HG03135 (cell line): ENCODE data around the gene FOXF2.

Experiments used
- ATAC-seq: cut with Tn5 transposase; IDR thresholded peaks from one replicate; pipeline ENCODE4 v1.9.1; 2021; ENCODE audit warnings: mild to moderate bottlenecking, moderate library complexity; ENCODE audit not compliant: unreplicated experiment

The FOXF2 gene

GRCh38 chr6:1390133-1390945 lies 963 bp downstream of the FOXF2 start:
- no peak for ATAC-seq

GRCh38 chr6:1390946-1391799 lies 1.8 kb downstream of the FOXF2 start:
- ATAC-seq = no peak

- ATAC-seq = no peak
Observed at GRCh38 chr6:1391800-1392309, 2.5 kb downstream of the FOXF2 start.

- ATAC-seq = no peak
Observed at GRCh38 chr6:1392813-1393640, 3.7 kb downstream of the FOXF2 start.

GRCh38 chr6:1393641-1394283 lies 4.4 kb downstream of the FOXF2 start:
- no peak for ATAC-seq

GRCh38 chr6:1394514-1395463 lies 5.4 kb downstream of the FOXF2 start:
- no peak for ATAC-seq

GRCh38 chr6:1395506-1395905 lies 6.1 kb downstream of the FOXF2 start:
- no peak for ATAC-seq

- ATAC-seq = no peak
Observed at GRCh38 chr6:1395941-1396908, 6.8 kb downstream of the FOXF2 start.

GRCh38 chr6:1396952-1397868 lies 7.8 kb downstream of the FOXF2 start:
- ATAC-seq = no peak

GRCh38 chr6:1399085-1399780 lies 9.9 kb downstream of the FOXF2 start:
- ATAC-seq = no peak

- no peak for ATAC-seq
Observed at GRCh38 chr6:1400126-1400850, 10.9 kb downstream of the FOXF2 start.

- ATAC-seq = no peak
Observed at GRCh38 chr6:1402369-1402768, 13.0 kb downstream of the FOXF2 start.

- ATAC-seq = no peak
Observed at GRCh38 chr6:1402868-1403267, 13.5 kb downstream of the FOXF2 start.

GRCh38 chr6:1403851-1404712 lies 14.7 kb downstream of the FOXF2 start:
- no peak for ATAC-seq

GRCh38 chr6:1404713-1405098 lies 15.3 kb downstream of the FOXF2 start:
- ATAC-seq = no peak
